Astrocyte (in vitro differentiated cells and primary cell): ENCODE measurements around the gene ARHGAP26. TPM values are rescaled to one million over a fixed set of nuclear protein-coding genes. Genes with fewer than 3 reads are reported as not detected.
"Not testable (repeated sequence)": the region's sequence is repeated elsewhere in the genome, so short reads cannot be mapped to it uniquely, and the experiment has no call there.

ENCODE experiments used
- DNase-seq: peaks from one replicate; pipeline ENCODE4 v3.0.0-alpha.2; 2010; ENCODE audit warnings: low read depth
- FAIRE-seq: peaks from 2 replicates; lab custom pipeline; 2011; peaks lifted over from hg19 to GRCh38; lab: Jason Lieb, UNC
- H2AFZ ChIP-seq: 2 replicates; pipeline ENCODE4 v1.6.0; 2012; ENCODE audit warnings: low read depth, low read length, inconsistent platforms
- H3K27ac ChIP-seq: 2 replicates; pipeline ENCODE4 v1.5.1; 2011; ENCODE audit warnings: low read depth, low read length, inconsistent platforms
- H3K27me3 ChIP-seq: 2 replicates; pipeline ENCODE4 v1.6.0; 2011; ENCODE audit warnings: low read length, inconsistent platforms; ENCODE audit not compliant: insufficient read depth
- H3K36me3 ChIP-seq: 2 replicates; pipeline ENCODE4 v1.5.1; 2011; ENCODE audit warnings: low read length, inconsistent platforms; ENCODE audit not compliant: insufficient read depth
- H3K4me1 ChIP-seq: 2 replicates; pipeline ENCODE4 v1.5.1; 2011; ENCODE audit warnings: low read length, inconsistent platforms; ENCODE audit not compliant: insufficient read depth
- H3K4me2 ChIP-seq: 2 replicates; pipeline ENCODE4 v1.6.0; 2012; ENCODE audit warnings: low read length, inconsistent platforms
- H3K4me3 ChIP-seq: 2 replicates; pipeline ENCODE4 v1.5.1; 2011; ENCODE audit warnings: low read depth, mild to moderate bottlenecking, low read length, inconsistent platforms; ENCODE audit not compliant: insufficient read depth
- H3K79me2 ChIP-seq: 2 replicates; pipeline ENCODE4 v1.6.0; 2012; ENCODE audit warnings: mild to moderate bottlenecking, low read length, inconsistent platforms; ENCODE audit not compliant: insufficient read depth
- H3K9ac ChIP-seq: 2 replicates; pipeline ENCODE4 v1.6.0; 2012; ENCODE audit warnings: mild to moderate bottlenecking, low read length, inconsistent platforms
- H3K9me3 ChIP-seq: 2 replicates; pipeline ENCODE4 v1.5.1; 2012; ENCODE audit warnings: low read depth, mild to moderate bottlenecking, low read length, inconsistent platforms; ENCODE audit not compliant: insufficient read depth
- H4K20me1 ChIP-seq: 2 replicates; pipeline ENCODE4 v1.6.0; 2012; ENCODE audit warnings: low read length, inconsistent platforms; ENCODE audit not compliant: insufficient read depth
- H3K27ac Mint-ChIP-seq: one replicate; pipeline ENCODE4 v1.8.0; 2021; ENCODE audit warnings: mild to moderate bottlenecking, mixed read lengths; ENCODE audit not compliant: unreplicated experiment
- H3K27me3 Mint-ChIP-seq: one replicate; pipeline ENCODE4 v1.8.0; 2021; ENCODE audit warnings: low read depth, mixed read lengths; ENCODE audit not compliant: unreplicated experiment
- H3K36me3 Mint-ChIP-seq: one replicate; pipeline ENCODE4 v1.8.0; 2021; ENCODE audit warnings: low read depth, mixed read lengths; ENCODE audit not compliant: unreplicated experiment
- H3K4me1 Mint-ChIP-seq: one replicate; pipeline ENCODE4 v1.8.0; 2021; ENCODE audit warnings: low read depth, mixed read lengths; ENCODE audit not compliant: unreplicated experiment
- H3K4me3 Mint-ChIP-seq: one replicate; pipeline ENCODE4 v1.8.0; 2021; ENCODE audit warnings: mild to moderate bottlenecking, moderate library complexity, mixed read lengths; ENCODE audit not compliant: unreplicated experiment
- H3K9me3 Mint-ChIP-seq: one replicate; pipeline ENCODE4 v1.8.0; 2021; ENCODE audit warnings: mild to moderate bottlenecking, mixed read lengths; ENCODE audit not compliant: unreplicated experiment
- CTCF ChIP-seq: IDR thresholded peaks from 2 replicates; pipeline ENCODE4 v1.5.1; 2011; ENCODE audit warnings: low read depth, mild to moderate bottlenecking, inconsistent platforms, low read length, moderate library complexity; ENCODE audit not compliant: insufficient read depth
- EZH2 ChIP-seq: IDR thresholded peaks from 2 replicates; pipeline ENCODE4 v1.6.1; 2012; ENCODE audit warnings: mild to moderate bottlenecking, low read length, inconsistent platforms; ENCODE audit not compliant: insufficient read depth
- total RNA-seq: library from RNA; stranded (reverse); gene quantifications from 2 replicates; pipeline ENCODE4 v1.2.1, GENCODE V29; 2021

ARHGAP26 gene
- total RNA-seq, 1 donor from 2014 or later, result 5.6 TPM

GRCh38 chr5:143092711-143093451 lies 322.7 kb downstream of the ARHGAP26 start:
- FAIRE-seq, H3K4me3 ChIP-seq, H3K4me2 ChIP-seq: not testable (repeated sequence)

DNA sequence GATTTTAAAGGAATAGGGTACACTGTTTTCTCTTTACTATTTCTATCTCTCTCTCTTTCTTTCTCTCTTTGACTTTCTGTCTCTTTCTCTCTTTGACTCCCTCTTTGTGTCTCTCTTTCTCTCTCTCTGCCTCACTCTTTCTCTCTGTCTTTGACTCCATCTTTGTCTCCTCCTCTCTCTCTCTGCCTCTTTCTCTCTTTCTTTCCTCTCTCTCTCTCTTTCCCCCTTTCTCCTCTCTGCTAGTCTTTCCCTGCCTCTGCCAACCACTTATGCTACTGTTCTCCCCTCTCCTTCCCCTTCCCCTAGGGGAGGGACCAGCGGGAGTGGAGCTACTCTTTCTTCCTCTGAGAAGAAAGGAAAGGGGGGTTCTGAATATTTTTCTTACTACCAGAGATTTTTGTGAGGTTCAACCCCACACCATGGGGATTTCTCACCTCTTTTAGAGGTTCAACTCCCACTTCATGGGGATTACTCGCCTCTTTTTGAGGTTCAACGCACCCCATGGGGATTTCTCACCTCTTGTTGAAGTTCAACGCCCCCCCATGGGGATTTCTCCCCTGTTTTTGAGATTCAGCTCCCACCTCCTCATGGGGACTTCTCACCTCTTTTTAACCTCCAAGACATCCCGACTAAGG lies 323.4 kb downstream of the ARHGAP26 start:
- Histone ChIP-seq H3K27me3 (no peaks in the 10 kb centered on the region), H3K36me3 (no peaks in the 10 kb centered on the region), H3K4me1 (peaks cover 5% of the 10 kb centered on the region), H4K20me1 (no peaks in the 10 kb centered on the region), H3K9ac (peak overlapping the region; percentile 35), H3K27ac (no peak overlapping the region), H3K9me3 (no peaks in the 10 kb centered on the region), H3K4me2 (peak overlapping the region; percentile 78), H3K4me3 (no peak overlapping the region), H3K79me2 (no peaks in the 10 kb centered on the region), H2AFZ (no peak overlapping the region)
- no peak for TF ChIP-seq CTCF
- TF ChIP-seq EZH2, result no peak
- DNase-seq, result no peak
- Mint-ChIP-seq H3K27ac (peak overlapping the region; percentile 92), H3K36me3 (no peaks in the 10 kb centered on the region), H3K27me3 (no peaks in the 10 kb centered on the region), H3K4me3 (no peak overlapping the region), H3K4me1 (peaks cover 16% of the 10 kb centered on the region), H3K9me3 (peaks cover 3% of the 10 kb centered on the region)
- no peak for FAIRE-seq

More at GRCh38 chr5:143092711-143093451, 322.7 kb downstream of the ARHGAP26 start:
- H3K9me3 ChIP-seq, H2AFZ ChIP-seq, H3K4me3 Mint-ChIP-seq, H3K27ac Mint-ChIP-seq, H3K36me3 ChIP-seq, H3K79me2 ChIP-seq, H3K9me3 Mint-ChIP-seq, H3K27ac ChIP-seq, H3K36me3 Mint-ChIP-seq, DNase-seq, H3K9ac ChIP-seq, H4K20me1 ChIP-seq, H3K27me3 Mint-ChIP-seq, H3K27me3 ChIP-seq, H3K4me1 ChIP-seq: not testable (repeated sequence)
- peaks cover 16% of the 10 kb centered on the region for H3K4me1 Mint-ChIP-seq

- no peak for FAIRE-seq
- Histone ChIP-seq H2AFZ (peak overlapping the region; percentile 39), H3K4me3 (no peak overlapping the region), H3K4me2 (peak overlapping the region; percentile 78), H3K27me3 (no peaks in the 10 kb centered on the region), H3K4me1 (peaks cover 5% of the 10 kb centered on the region), H3K9me3 (no peaks in the 10 kb centered on the region), H3K9ac (peak overlapping the region; percentile 35), H3K79me2 (no peaks in the 10 kb centered on the region), H4K20me1 (no peaks in the 10 kb centered on the region), H3K36me3 (no peaks in the 10 kb centered on the region), H3K27ac (peak overlapping the region; percentile 12)
- Mint-ChIP-seq H3K9me3 (peaks cover 3% of the 10 kb centered on the region), H3K4me3 (no peak overlapping the region), H3K36me3 (no peaks in the 10 kb centered on the region), H3K27me3 (no peaks in the 10 kb centered on the region), H3K4me1 (peaks cover 16% of the 10 kb centered on the region), H3K27ac (peak overlapping the region; percentile 92)
- peak; percentile 63 for DNase-seq
- no peak for TF ChIP-seq EZH2
- TF ChIP-seq CTCF, result no peak
Observed at GRCh38 chr5:143094087-143094521, 323.9 kb downstream of the ARHGAP26 start.

DNA sequence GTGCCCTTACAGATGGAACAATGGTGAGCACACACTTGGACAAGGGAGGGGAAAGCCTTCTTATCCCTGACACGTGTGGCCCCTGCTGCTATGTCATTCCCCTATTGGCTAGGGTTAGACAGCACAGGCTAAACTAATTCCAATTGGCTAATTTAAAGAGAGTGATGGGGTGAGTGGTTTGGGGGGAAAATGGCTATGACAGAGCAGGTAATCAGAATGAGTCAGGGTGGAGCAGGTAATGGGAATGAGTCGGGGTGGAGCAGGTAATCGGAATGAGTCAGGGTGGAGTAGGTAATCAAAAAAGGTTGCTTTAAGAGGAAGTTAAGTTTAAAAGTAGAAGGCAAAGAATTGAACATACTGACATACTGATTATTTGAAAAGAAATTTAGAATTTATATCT lies 324.4 kb downstream of the ARHGAP26 start:
- not testable (repeated sequence) for H3K27ac ChIP-seq

More for the DNA sequence above, 324.4 kb downstream of the ARHGAP26 start:
- H3K79me2 ChIP-seq, DNase-seq, H3K27me3 Mint-ChIP-seq, H3K36me3 Mint-ChIP-seq, H3K4me1 ChIP-seq, FAIRE-seq, H3K9me3 ChIP-seq, H3K9me3 Mint-ChIP-seq, H3K36me3 ChIP-seq, H3K27me3 ChIP-seq, H3K9ac ChIP-seq, H3K4me3 ChIP-seq, H4K20me1 ChIP-seq: not testable (repeated sequence)
- Histone ChIP-seq H3K4me2 (peak overlapping the region; percentile 78), H2AFZ (peak overlapping the region; percentile 39)
- peak overlapping the region; percentile 92 for H3K27ac Mint-ChIP-seq
- H3K4me1 Mint-ChIP-seq, result peaks cover 16% of the 10 kb centered on the region
- peak overlapping the region; percentile 3 for H3K4me3 Mint-ChIP-seq
